Smooth muscle cell (in vitro differentiated cells): ENCODE measurements around the gene INPP5A. TPM values are rescaled to one million over a fixed set of nuclear protein-coding genes. Genes with fewer than 3 reads are reported as not detected.

Source experiments
- DNase-seq: peaks from one replicate; lab custom pipeline; 2025; ENCODE audit not compliant: unreplicated experiment; lab: John Stamatoyannopoulos, UW
- H2AFZ ChIP-seq: fragments of 200-600 bp; sonication (generic); 2 replicates; pipeline ENCODE4 v1.6.0; 2016; ENCODE audit warnings: antibody characterized with exemption, low read depth, mild to moderate bottlenecking
- H3F3A ChIP-seq: fragments of 200-600 bp; sonication (generic); 2 replicates; pipeline ENCODE4 v1.6.0; 2017; ENCODE audit warnings: antibody characterized with exemption, low read depth
- H3K27ac ChIP-seq: fragments of 200-600 bp; sonication (generic); 2 replicates; pipeline ENCODE4 v1.5.1; 2016; ENCODE audit warnings: low read depth, mild to moderate bottlenecking
- H3K27me3 ChIP-seq: fragments of 200-600 bp; sonication (generic); 2 replicates; pipeline ENCODE4 v1.6.1; 2016; ENCODE audit warnings: low read depth, mild to moderate bottlenecking
- H3K36me3 ChIP-seq: fragments of 200-600 bp; sonication (generic); 2 replicates; pipeline ENCODE4 v1.5.1; 2016; ENCODE audit warnings: low read depth
- H3K4me1 ChIP-seq: fragments of 200-600 bp; sonication (generic); 2 replicates; pipeline ENCODE4 v1.5.1; 2016; ENCODE audit warnings: low read depth
- H3K4me2 ChIP-seq: fragments of 200-600 bp; sonication (generic); 2 replicates; pipeline ENCODE4 v1.6.0; 2016; ENCODE audit warnings: mild to moderate bottlenecking
- H3K4me3 ChIP-seq: fragments of 200-600 bp; sonication (generic); 2 replicates; pipeline ENCODE4 v1.5.1; 2016; ENCODE audit warnings: mild to moderate bottlenecking
- H3K79me2 ChIP-seq: fragments of 200-600 bp; sonication (generic); 2 replicates; pipeline ENCODE4 v1.6.0; 2016; ENCODE audit warnings: low read depth, mild to moderate bottlenecking
- H3K9ac ChIP-seq: fragments of 200-600 bp; sonication (generic); 2 replicates; pipeline ENCODE4 v1.6.0; 2016; ENCODE audit warnings: low read depth
- H3K9me3 ChIP-seq: fragments of 200-600 bp; sonication (generic); replicated peaks from 2 replicates; pipeline ENCODE4 v1.5.1; 2016; ENCODE audit warnings: low read depth
- H4K20me1 ChIP-seq: fragments of 200-600 bp; sonication (generic); 2 replicates; pipeline ENCODE4 v1.6.0; 2016; ENCODE audit warnings: low read depth
- CTCF ChIP-seq: fragments of 200-600 bp; sonication (generic); IDR thresholded peaks from 2 replicates; pipeline ENCODE4 v1.5.1; 2017; ENCODE audit warnings: borderline replicate concordance, mild to moderate bottlenecking, antibody characterized with exemption; ENCODE audit not compliant: insufficient read depth, poor library complexity, severe bottlenecking
- WGBS: methylation state at CpG from one replicate; pipeline ENCODE4 v1.1.7; 2016; ENCODE audit warnings: low lambda C conversion rate; 5-methylcytosine and 5-hydroxymethylcytosine counted together
- polyA plus RNA-seq: library from polyadenylated mRNA; unstranded; fragments of >200 nt; fragmentation: Nextera tagmentation; extraction: Ambion mirVana; gene quantifications from 2 replicates; pipeline ENCODE4 v1.2.1, GENCODE V29; 2016
- total RNA-seq: library from RNA; depleted of rRNA; stranded (reverse); fragments of >200 nt; gene quantifications from 2 replicates; pipeline ENCODE4 v1.2.3, GENCODE V29; 2014

Gene INPP5A
- total and polyA plus RNA-seq, 2 experiments from 2014 or later, result 48.0 to 55.9 TPM

- Histone ChIP-seq H4K20me1 (peaks cover 78% of the 10 kb centered on the region), H3K9ac (no peak overlapping the region), H2AFZ (no peak overlapping the region), H3K36me3 (peaks cover 6% of the 10 kb centered on the region), H3K4me1 (peaks cover 6% of the 10 kb centered on the region), H3K9me3 (no peaks in the 10 kb centered on the region), H3F3A (peaks cover 14% of the 10 kb centered on the region), H3K79me2 (peaks cover 13% of the 10 kb centered on the region), H3K4me2 (no peak overlapping the region), H3K4me3 (no peak overlapping the region), H3K27ac (no peak overlapping the region), H3K27me3 (no peaks in the 10 kb centered on the region)
- WGBS, result 79% methylated on average over 9 of the region's 12 CpGs
- TF ChIP-seq CTCF, result no peak
- DNase-seq, result no peak
These were observed 87.4 kb downstream of the INPP5A start for GRCh38 chr10:132624847-132625471.

GRCh38 chr10:132626019-132626760 lies 88.6 kb downstream of the INPP5A start:
- no peak overlapping the region for H2AFZ ChIP-seq
- H3F3A ChIP-seq, result peaks cover 14% of the 10 kb centered on the region
- H3K79me2 ChIP-seq, result peaks cover 11% of the 10 kb centered on the region
- H4K20me1 ChIP-seq, result peaks cover 80% of the 10 kb centered on the region
- peaks cover 6% of the 10 kb centered on the region for H3K4me1 ChIP-seq
- H3K27ac ChIP-seq, result no peak overlapping the region
- DNase-seq, result no peak
- no peaks in the 10 kb centered on the region for H3K9me3 ChIP-seq
- no peak for TF ChIP-seq CTCF
- H3K4me2 ChIP-seq, result no peak overlapping the region
- no peak overlapping the region for H3K9ac ChIP-seq
- H3K4me3 ChIP-seq, result no peak overlapping the region
- 88% methylated on average over 24 of the region's 24 CpGs for WGBS
- H3K27me3 ChIP-seq, result no peaks in the 10 kb centered on the region
- no peaks in the 10 kb centered on the region for H3K36me3 ChIP-seq

- H3K79me2 ChIP-seq, result peaks cover 6% of the 10 kb centered on the region
- H3K27ac ChIP-seq, result no peak overlapping the region
- H3K9me3 ChIP-seq, result no peaks in the 10 kb centered on the region
- peak overlapping the region; percentile 82 for H3K4me2 ChIP-seq
- H4K20me1 ChIP-seq, result peaks cover 88% of the 10 kb centered on the region
- H3F3A ChIP-seq, result peaks cover 14% of the 10 kb centered on the region
- no peaks in the 10 kb centered on the region for H3K36me3 ChIP-seq
- no peak overlapping the region for H3K4me3 ChIP-seq
- WGBS, result 79% methylated on average over 36 of the region's 36 CpGs
- H3K4me1 ChIP-seq, result peaks cover 9% of the 10 kb centered on the region
- no peak overlapping the region for H3K9ac ChIP-seq
- no peaks in the 10 kb centered on the region for H3K27me3 ChIP-seq
- no peak overlapping the region for H2AFZ ChIP-seq
- no peak for DNase-seq
- TF ChIP-seq CTCF, result no peak
These were observed 89.4 kb downstream of the INPP5A start for GRCh38 chr10:132626761-132627665.
